WI38 (cell line): Measurements from ENCODE around the gene INCENP.

ENCODE experiments used
- H3K4me3 ChIP-seq: 2 replicates; pipeline ENCODE4 v1.5.1; 2011; ENCODE audit warnings: low read depth, mild to moderate bottlenecking, control low read depth, low read length
- TF ChIP-seq, protein P1 (sequence below): IDR thresholded peaks from 2 replicates; pipeline ENCODE4 v1.5.1; 2012; ENCODE audit warnings: low read depth, mild to moderate bottlenecking, control low read depth, low read length

Gene INCENP

DNA sequence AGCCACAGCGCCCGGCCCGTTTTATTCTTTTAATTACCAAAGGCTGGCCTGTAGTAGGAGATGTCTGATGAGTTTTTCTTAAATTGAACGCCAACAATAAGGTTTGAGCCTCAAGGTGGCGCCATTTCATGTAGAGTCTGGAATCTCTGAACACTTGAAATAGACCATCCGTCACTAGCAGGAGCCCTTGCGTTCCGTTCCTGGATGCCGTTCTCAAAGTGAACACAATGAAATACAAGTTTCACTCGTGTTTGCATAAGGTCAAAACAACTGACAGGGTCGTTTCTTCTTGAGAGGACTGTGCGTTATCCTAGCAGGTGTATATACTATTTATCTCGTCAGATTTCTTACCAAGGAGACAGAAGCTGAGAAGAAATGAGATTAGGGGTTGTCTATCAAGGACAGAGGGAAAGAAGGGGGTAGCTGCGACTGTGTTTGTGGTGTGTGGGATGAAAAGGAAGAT lies 47.5 kb downstream of the INCENP start:
- H3K4me3 ChIP-seq = no peak overlapping the region
- TF ChIP-seq, protein P1, sequence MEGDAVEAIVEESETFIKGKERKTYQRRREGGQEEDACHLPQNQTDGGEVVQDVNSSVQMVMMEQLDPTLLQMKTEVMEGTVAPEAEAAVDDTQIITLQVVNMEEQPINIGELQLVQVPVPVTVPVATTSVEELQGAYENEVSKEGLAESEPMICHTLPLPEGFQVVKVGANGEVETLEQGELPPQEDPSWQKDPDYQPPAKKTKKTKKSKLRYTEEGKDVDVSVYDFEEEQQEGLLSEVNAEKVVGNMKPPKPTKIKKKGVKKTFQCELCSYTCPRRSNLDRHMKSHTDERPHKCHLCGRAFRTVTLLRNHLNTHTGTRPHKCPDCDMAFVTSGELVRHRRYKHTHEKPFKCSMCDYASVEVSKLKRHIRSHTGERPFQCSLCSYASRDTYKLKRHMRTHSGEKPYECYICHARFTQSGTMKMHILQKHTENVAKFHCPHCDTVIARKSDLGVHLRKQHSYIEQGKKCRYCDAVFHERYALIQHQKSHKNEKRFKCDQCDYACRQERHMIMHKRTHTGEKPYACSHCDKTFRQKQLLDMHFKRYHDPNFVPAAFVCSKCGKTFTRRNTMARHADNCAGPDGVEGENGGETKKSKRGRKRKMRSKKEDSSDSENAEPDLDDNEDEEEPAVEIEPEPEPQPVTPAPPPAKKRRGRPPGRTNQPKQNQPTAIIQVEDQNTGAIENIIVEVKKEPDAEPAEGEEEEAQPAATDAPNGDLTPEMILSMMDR = peak; percentile 52

DNA sequence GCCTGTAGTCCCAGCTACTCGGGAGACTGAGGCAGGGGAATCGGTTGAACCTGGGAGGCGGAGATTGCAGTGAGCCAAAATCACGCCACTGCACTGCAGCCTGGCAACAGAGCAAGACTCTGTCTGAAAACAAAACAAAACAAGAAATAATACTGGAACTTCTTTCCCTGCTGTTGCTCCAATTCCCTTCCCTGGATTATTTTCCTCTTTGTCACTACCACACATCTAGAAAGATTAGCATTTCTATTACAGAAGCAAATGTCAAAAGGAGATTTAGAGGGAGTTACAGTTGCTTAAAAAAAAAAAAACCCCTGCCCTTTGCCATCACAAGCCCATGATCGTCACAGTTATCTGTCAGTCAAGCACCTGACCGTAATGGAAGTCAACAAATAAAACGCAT lies 48.5 kb downstream of the INCENP start:
- TF ChIP-seq, protein P1 = no peak
- H3K4me3 ChIP-seq = no peak overlapping the region

DNA sequence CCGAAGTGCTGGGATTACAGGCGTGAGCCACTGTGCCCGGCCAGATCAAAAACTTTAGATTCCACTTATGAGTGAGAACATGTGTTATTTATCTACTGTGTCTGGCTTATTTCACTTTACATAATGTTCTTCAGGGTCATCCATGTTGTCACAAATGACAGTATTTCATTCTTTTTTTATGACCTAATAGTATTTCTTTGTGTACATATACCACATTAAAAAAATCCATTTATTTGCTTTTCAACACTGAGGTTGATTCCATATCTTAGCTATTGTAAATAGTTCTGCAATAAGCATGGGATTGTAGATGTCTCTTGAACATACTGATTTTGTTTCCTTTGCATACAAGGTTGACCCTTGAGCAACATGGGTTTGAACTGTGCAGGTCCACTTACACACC lies 53.0 kb downstream of the INCENP start:
- TF ChIP-seq, protein P1 = no peak
- H3K4me3 ChIP-seq = no peak overlapping the region

DNA sequence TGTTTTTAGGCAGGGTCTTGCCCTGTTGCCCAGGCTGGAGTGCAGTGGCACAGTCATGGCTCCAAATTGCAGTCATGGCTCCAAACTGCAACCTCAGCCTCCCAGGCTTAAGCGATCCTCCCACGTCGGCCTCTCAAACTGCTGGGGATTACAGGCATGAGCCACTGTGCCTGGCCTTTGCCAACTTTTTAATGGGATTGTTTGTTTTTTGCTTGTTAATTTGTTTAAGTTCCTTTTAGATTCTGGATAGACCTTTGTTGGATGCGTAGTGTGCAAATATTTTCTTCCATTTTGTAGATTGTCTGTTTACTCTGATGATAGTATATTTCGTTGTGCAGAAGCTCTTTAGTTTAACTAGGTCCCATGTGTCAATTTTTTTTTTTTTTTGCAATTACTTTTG lies 56.2 kb downstream of the INCENP start:
- TF ChIP-seq, protein P1 = no peak
- H3K4me3 ChIP-seq = no peak overlapping the region

DNA sequence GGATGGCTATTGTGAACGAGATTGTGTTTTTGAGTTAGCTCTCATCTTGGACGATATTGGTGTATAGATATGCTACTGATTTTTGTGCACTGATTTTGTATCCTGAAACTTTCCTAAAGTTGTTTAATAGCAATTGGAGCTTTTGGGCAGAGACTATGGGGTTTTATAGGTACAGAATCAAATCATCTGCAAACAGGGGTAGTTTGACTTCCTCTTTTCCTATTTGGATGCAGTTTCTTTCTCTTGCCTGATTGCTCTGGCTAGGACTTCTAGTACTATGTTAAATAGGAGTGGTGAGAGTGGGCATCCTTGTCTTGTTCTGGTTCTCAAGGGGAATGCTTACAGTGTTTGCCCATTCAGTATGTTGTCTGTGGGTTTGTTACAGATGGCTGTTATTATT lies 57.3 kb downstream of the INCENP start:
- TF ChIP-seq, protein P1 = no peak
- no peak overlapping the region for H3K4me3 ChIP-seq

DNA sequence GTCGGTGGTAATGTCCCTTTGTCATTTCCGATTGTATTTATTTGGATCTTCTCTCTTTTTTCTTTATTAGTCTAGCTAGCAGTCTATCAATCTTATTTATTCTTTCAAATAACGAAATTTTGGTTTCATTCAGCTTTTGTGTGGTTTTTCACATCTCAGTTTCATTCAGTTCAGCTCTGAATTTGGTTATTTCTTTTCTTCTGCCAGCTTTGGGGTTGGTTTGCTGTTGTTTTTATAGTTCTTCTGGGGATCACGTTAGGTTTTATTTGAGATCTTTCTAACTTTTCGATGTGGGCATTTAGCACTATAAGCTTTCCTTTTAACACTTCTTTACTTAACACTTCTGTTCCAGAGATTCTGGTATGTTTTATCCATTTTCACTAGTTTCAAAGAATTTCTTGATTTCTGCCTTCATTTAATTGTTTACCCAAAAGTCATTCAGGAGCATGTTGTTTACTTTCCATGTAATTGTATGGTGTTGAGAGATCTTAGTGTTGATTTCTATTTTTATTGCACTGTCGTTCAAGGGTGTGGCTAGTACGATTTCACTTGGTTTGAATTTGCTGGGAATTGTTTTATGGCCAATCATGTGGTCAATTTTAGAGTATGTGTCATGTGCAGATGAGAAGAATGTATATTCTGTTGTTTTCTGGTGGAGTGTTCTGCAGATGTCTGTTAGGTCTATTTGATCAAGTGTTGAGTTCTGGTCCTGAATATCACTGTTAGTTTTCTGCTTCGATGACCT lies 58.5 kb downstream of the INCENP start:
- H3K4me3 ChIP-seq = no peak overlapping the region
- TF ChIP-seq, protein P1 = no peak

DNA sequence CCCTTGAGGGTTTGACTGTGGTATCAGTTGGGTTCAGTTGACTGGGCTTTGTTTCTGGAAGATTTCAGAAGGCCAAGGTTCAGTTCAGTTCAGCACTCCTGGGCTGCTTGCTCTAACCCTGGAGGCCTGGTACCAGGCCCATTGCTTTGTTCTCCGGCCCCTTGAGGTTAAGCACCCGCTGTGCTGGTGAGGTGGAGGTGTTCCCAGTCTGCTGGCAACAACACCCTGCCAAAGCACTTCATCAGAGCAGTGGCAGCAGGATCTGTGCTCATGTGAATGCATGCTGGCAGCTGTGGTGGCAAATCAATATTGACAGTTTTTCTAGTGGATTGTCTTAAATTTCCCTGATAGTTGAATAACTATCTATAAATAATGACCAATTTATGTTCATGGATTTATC lies 62.4 kb downstream of the INCENP start:
- TF ChIP-seq, protein P1 = no peak
- H3K4me3 ChIP-seq = no peak overlapping the region
